Measurements from ENCODE around the gene SLC2A11.

GRCh38 chr22:23893945-23894709 lies 36.5 kb downstream of the SLC2A11 start, which contains the start of gene MIF:
- TF ChIP-seq POLR2A (IDR thresholded peaks at IDR 0.05) (peak; percentile 74 to 92), CTCF (IDR thresholded peaks at IDR 0.05) (peak; percentile 63 to 95 (median 89))
